Measurements from ENCODE around the gene CCDC88A. TPM values are rescaled to one million over a fixed set of nuclear protein-coding genes. Genes with fewer than 3 reads are reported as not detected.
"Not testable (repeated sequence)": the region's sequence is repeated elsewhere in the genome, so short reads cannot be mapped to it uniquely, and the experiment has no call there.

The CCDC88A gene
- total and polyA plus RNA-seq, 9 donors: 48.7 to 76.6 (median 62.4) TPM

DNA sequence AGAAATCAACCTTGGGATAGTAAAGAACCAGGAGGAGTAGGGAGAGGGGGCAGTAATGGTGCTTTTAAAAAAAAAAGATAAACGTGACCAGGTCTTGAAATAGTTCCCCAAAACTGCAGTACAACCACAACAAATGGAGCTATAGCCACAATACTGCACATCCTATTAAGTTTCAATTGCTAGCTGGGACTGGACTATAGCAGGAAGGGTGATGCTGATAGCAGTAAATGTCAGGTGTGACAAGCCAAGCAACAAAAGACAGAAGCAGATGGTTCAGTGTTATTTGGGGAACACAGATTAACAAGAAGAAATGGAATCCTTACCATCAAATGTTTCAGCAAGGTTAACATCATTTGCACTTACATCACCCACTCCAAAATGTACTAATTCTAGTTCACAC is 177.0 kb downstream of the CCDC88A start:
- Histone ChIP-seq H3K27me3 (ENCODE audit: control insufficient read depth, insufficient read depth, low read length) (no peaks in the 10 kb centered on the region), H3K36me3 (ENCODE audit: control insufficient read depth, insufficient read depth, low read length) (peaks cover 20% of the 10 kb centered on the region)
- no CpG with 5 or more reads among the region's 1 CpG for WGBS (ENCODE audit: insufficient coverage)

DNA sequence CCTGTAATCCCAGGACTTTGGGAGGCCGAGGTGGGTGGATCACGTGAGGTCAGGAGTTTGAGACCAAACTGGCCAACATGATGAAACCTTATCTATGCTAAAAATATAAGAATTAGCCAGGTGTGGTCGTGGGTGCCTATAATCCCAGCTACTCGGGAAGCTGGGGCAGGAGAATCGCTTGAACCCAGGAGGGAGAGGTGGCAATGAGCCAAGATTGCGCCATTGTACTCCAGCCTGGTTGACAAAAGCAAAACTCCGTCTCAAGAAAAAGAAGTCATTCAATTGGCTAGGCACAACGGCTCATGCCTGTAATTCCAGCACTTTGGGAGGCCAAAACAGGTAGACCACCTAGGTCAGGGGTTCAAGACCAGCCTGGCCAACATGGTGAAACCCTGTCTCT is 178.1 kb downstream of the CCDC88A start:
- not testable (repeated sequence) for H3K4me3 ChIP-seq (ENCODE audit: low read length); H3K9me3 ChIP-seq (replicated peaks; ENCODE audit: control insufficient read depth, low read depth, low read length); H3K27me3 ChIP-seq (ENCODE audit: control insufficient read depth, insufficient read depth, low read length); H3K27ac ChIP-seq (ENCODE audit: low read length); H3K4me1 ChIP-seq (ENCODE audit: control insufficient read depth, insufficient read depth, low read length); DNase-seq
- H3K36me3 ChIP-seq (ENCODE audit: control insufficient read depth, insufficient read depth, low read length): peaks cover 14% of the 10 kb centered on the region
- WGBS (ENCODE audit: insufficient coverage): 93% methylated on average over 6 of the region's 8 CpGs

More for the DNA sequence above, 177.0 kb downstream of the CCDC88A start:
- Histone ChIP-seq H3K4me3 (ENCODE audit: low read length) (no peak overlapping the region), H3K9me3 (replicated peaks; ENCODE audit: control insufficient read depth, low read depth, low read length) (no peaks in the 10 kb centered on the region), H3K27ac (ENCODE audit: low read length) (no peak overlapping the region), H3K4me1 (ENCODE audit: control insufficient read depth, insufficient read depth, low read length) (no peaks in the 10 kb centered on the region)
- no peak for DNase-seq

GRCh38 chr2:55239656-55240222 is 179.9 kb downstream of the CCDC88A start:
- DNase-seq: no peak
- peaks cover 22% of the 10 kb centered on the region for H3K36me3 ChIP-seq (ENCODE audit: control insufficient read depth, insufficient read depth, low read length)
- no peak overlapping the region for H3K27ac ChIP-seq (ENCODE audit: low read length)
- H3K4me3 ChIP-seq (ENCODE audit: low read length): no peak overlapping the region
- no peaks in the 10 kb centered on the region for H3K27me3 ChIP-seq (ENCODE audit: control insufficient read depth, insufficient read depth, low read length)
- no peaks in the 10 kb centered on the region for H3K9me3 ChIP-seq (replicated peaks; ENCODE audit: control insufficient read depth, low read depth, low read length)
- WGBS (ENCODE audit: insufficient coverage): no CpG with 5 or more reads among the region's 4 CpGs
- H3K4me1 ChIP-seq (ENCODE audit: control insufficient read depth, insufficient read depth, low read length): no peaks in the 10 kb centered on the region

Other genes with a start within 250 kb of the CCDC88A start
- gene CLHC1, start 187.6 kb downstream of the CCDC88A start, total RNA-seq: 9.3 TPM
- gene CLHC1, start 187.6 kb downstream of the CCDC88A start, polyA plus RNA-seq (ENCODE audit: insufficient read depth in 1 of 8, insufficient read length in 8 of 8, low replicate concordance in 1 of 8): 10 to 100 TPM in 3 of 8 donors, 1 to 10 TPM in 5; 6.4 to 15.1 (median 8.7) TPM
- gene RPS27A, start 187.2 kb downstream of the CCDC88A start, total RNA-seq: 3,214 TPM
- gene RPS27A, start 187.2 kb downstream of the CCDC88A start, polyA plus RNA-seq (ENCODE audit: insufficient read depth in 1 of 8, insufficient read length in 8 of 8, low replicate concordance in 1 of 8): 1,000 to 10,000 TPM; 2,013 to 2,531 (median 2,219) TPM
- 22.0 TPM for gene MTIF2, start 150.6 kb downstream of the CCDC88A start, total RNA-seq
- 10 to 100 TPM; 17.0 to 23.4 (median 19.9) TPM for gene MTIF2, start 150.6 kb downstream of the CCDC88A start, polyA plus RNA-seq (ENCODE audit: insufficient read depth in 1 of 8, insufficient read length in 8 of 8, low replicate concordance in 1 of 8)
- 21.1 TPM for gene CFAP36, start 99.9 kb upstream of the CCDC88A start, total RNA-seq
- gene CFAP36, start 99.9 kb upstream of the CCDC88A start, polyA plus RNA-seq (ENCODE audit: insufficient read depth in 1 of 8, insufficient read length in 8 of 8, low replicate concordance in 1 of 8): 10 to 100 TPM; 22.2 to 35.7 (median 31.1) TPM
- 34.7 TPM for gene PPP4R3B, start 197.8 kb upstream of the CCDC88A start, total RNA-seq
- gene PPP4R3B, start 197.8 kb upstream of the CCDC88A start, polyA plus RNA-seq (ENCODE audit: insufficient read depth in 1 of 8, insufficient read length in 8 of 8, low replicate concordance in 1 of 8): 10 to 100 TPM; 33.4 to 52.0 (median 42.0) TPM